Measurements from ENCODE around the gene LGALS4. TPM values are rescaled to one million over a fixed set of nuclear protein-coding genes. Genes with fewer than 3 reads are reported as not detected.
A peak's percentile ranks its signal among the peaks of the same experiment; 100 is the strongest.
"Not testable (repeated sequence)": the region's sequence is repeated elsewhere in the genome, so short reads cannot be mapped to it uniquely, and the experiment has no call there.

LGALS4 gene
- total and polyA plus RNA-seq, 3 experiments from 2014 or later, result 0.44 to 1.8 (median 1.2) TPM

DNA sequence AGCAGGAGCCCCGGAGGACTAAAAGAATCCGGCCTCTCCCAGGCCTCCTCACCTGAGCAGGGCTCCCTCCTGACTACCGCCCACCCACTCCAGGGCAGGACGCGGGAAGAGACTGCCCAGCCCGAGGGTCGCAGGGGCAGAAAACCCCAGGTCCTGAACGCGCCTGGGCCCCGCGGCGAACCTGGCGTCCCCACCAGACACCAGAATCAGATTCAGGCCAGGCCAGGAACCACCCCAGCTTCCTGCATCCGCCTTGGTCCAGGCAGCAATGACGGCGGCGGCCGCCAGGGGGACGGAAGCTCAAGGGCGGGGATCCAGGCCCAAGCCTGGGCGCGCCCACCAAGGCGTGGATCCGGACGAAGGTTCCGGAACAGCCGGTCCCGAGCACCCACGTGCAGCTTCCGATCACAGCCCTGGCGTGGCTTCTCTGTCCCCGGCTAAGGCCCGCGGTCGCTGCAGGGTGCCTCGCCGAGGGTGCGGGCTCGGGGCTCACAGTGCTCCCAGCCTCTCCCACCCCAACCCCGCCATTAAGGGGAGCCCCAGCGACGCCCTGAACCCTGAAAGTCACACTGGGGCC is 43.0 kb downstream of the LGALS4 start:
- H3K36me3 ChIP-seq (ENCODE audit: insufficient read depth, low read length), result no peaks in the 10 kb centered on the region
- H3K27ac Mint-ChIP-seq, result peak overlapping the region; percentile 63 to 94 (median 88)
- H3K36me3 Mint-ChIP-seq, result no peaks in the 10 kb centered on the region
- no peaks in the 10 kb centered on the region for H3K27me3 ChIP-seq (ENCODE audit: insufficient read depth, low read length, poor library complexity, severe bottlenecking)
- DNase-seq, result peak; percentile 86 to 93 (median 91)
- H3K27ac ChIP-seq (ENCODE audit: low read depth, low read length), result no peak overlapping the region
- no peak overlapping the region for H3K4me3 ChIP-seq (ENCODE audit: low read length)
- peaks cover 6 to 10% (median 7%) of the 10 kb centered on the region in 3 donors for H3K4me1 Mint-ChIP-seq
- H3K27me3 Mint-ChIP-seq, result no peaks in the 10 kb centered on the region
- peak overlapping the region; percentile 53 to 66 (median 60) for H3K4me3 Mint-ChIP-seq
- no peaks in the 10 kb centered on the region for H3K9me3 ChIP-seq (ENCODE audit: low read length)
- peaks cover 6% of the 10 kb centered on the region for H3K4me1 ChIP-seq (ENCODE audit: insufficient read depth, low read length)
- ChIA-PET POLR2A (interaction anchor here (1.0 to 1.6 kb wide), 6 partner anchors 35 to 161 kb away, joined by 5 to 17 read pairs (median 6); partner anchors contain the start of genes ECH1, MRPS12 and SARS2), CTCF (interaction anchor here (0.7 to 1.7 kb wide), 29 partner anchors 8 to 367 kb away, joined by 3 to 14 read pairs (median 4); partner anchors contain the start of genes CAPN12, ECH1, FAM98C and HNRNPL)
- H3K9me3 Mint-ChIP-seq, result no peaks in the 10 kb centered on the region

- H3K27me3 Mint-ChIP-seq, result no peaks in the 10 kb centered on the region
- Histone ChIP-seq H3K36me3 (ENCODE audit: insufficient read depth, low read length) (no peaks in the 10 kb centered on the region), H3K4me1 (ENCODE audit: insufficient read depth, low read length) (peaks cover 6% of the 10 kb centered on the region), H3K27ac (ENCODE audit: low read depth, low read length) (no peak overlapping the region), H3K9me3 (ENCODE audit: low read length) (no peaks in the 10 kb centered on the region), H3K27me3 (ENCODE audit: insufficient read depth, low read length, poor library complexity, severe bottlenecking) (no peaks in the 10 kb centered on the region), H3K4me3 (ENCODE audit: low read length) (no peak overlapping the region)
- DNase-seq, result no peak
- H3K27ac Mint-ChIP-seq, result peak overlapping the region in 1 of 8 donors; percentile 46
- ChIA-PET POLR2A (no interaction called here), CTCF (no interaction called here)
- H3K36me3 Mint-ChIP-seq, result no peaks in the 10 kb centered on the region
- H3K4me3 Mint-ChIP-seq, result no peak overlapping the region
- peaks cover 6 to 10% (median 7%) of the 10 kb centered on the region in 3 donors for H3K4me1 Mint-ChIP-seq
- no peaks in the 10 kb centered on the region for H3K9me3 Mint-ChIP-seq
Measured at GRCh38 chr19:38766276-38767047, 46.3 kb downstream of the LGALS4 start.

DNA sequence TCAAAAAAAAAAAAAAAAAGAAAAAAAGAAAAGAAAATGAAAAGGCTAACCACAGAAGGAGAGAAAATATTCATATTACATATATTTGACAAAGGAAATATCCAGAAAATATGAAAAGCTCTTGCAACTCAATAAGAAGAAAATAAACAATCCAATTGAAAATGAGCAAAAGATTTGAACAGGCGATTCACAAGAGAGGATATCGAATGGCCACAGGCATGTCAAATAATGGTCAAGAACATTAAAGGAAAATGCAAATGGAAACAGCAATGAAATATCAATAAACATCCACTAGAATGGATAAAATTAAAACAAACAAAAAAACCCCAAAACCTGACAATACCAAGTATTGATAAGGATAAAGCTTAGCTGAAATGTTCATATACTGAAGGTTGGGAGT is 47.5 kb downstream of the LGALS4 start:
- no peaks in the 10 kb centered on the region for H3K9me3 Mint-ChIP-seq
- Histone ChIP-seq H3K9me3 (ENCODE audit: low read length) (no peaks in the 10 kb centered on the region), H3K4me3 (ENCODE audit: low read length) (no peak overlapping the region), H3K27me3 (ENCODE audit: insufficient read depth, low read length, poor library complexity, severe bottlenecking) (no peaks in the 10 kb centered on the region), H3K4me1 (ENCODE audit: insufficient read depth, low read length) (peaks cover 6% of the 10 kb centered on the region), H3K27ac (ENCODE audit: low read depth, low read length) (no peak overlapping the region), H3K36me3 (ENCODE audit: insufficient read depth, low read length) (no peaks in the 10 kb centered on the region)
- H3K4me3 Mint-ChIP-seq, result peak overlapping the region in 1 of 7 donors; percentile 6
- peaks cover 6 to 10% (median 7%) of the 10 kb centered on the region in 3 donors for H3K4me1 Mint-ChIP-seq
- H3K36me3 Mint-ChIP-seq, result no peaks in the 10 kb centered on the region
- no peaks in the 10 kb centered on the region for H3K27me3 Mint-ChIP-seq
- POLR2A ChIA-PET, result no interaction called here
- no peak overlapping the region for H3K27ac Mint-ChIP-seq
- no peak for DNase-seq
- CTCF ChIA-PET, result no interaction called here

DNA sequence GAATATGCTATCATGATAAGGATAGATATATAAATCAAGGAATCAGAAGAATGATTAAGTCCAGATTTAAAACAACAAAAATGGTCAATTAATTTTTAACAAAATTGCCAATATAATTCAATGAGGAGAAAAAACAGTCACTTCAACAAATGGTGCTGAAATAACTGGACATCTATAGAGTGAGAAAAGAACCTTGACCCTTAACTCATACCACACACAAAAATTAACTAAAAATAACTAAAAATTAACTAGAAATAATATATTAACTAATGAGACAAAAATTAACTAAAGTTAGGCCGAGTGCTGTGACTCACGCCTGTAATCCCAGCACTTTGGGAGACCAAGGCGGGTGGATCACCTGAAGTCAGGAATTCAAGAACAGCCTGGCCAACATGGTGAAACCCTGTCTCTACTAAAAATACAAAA is 48.9 kb downstream of the LGALS4 start:
- no peak overlapping the region for H3K4me3 ChIP-seq (ENCODE audit: low read length)
- no peaks in the 10 kb centered on the region for H3K4me1 ChIP-seq (ENCODE audit: insufficient read depth, low read length)
- no peaks in the 10 kb centered on the region for H3K27me3 ChIP-seq (ENCODE audit: insufficient read depth, low read length, poor library complexity, severe bottlenecking)
- H3K9me3 Mint-ChIP-seq, result no peaks in the 10 kb centered on the region
- H3K36me3 Mint-ChIP-seq, result no peaks in the 10 kb centered on the region
- no peaks in the 10 kb centered on the region for H3K9me3 ChIP-seq (ENCODE audit: low read length)
- peaks cover 0 to 2% (median 0%) of the 10 kb centered on the region in 3 donors for H3K4me1 Mint-ChIP-seq
- ChIA-PET POLR2A (no interaction called here), CTCF (no interaction called here)
- no peak for DNase-seq
- H3K27ac Mint-ChIP-seq, result no peak overlapping the region
- H3K27me3 Mint-ChIP-seq, result no peaks in the 10 kb centered on the region
- no peaks in the 10 kb centered on the region for H3K36me3 ChIP-seq (ENCODE audit: insufficient read depth, low read length)
- H3K4me3 Mint-ChIP-seq, result no peak overlapping the region
- no peak overlapping the region for H3K27ac ChIP-seq (ENCODE audit: low read depth, low read length)

GRCh38 chr19:38761884-38762389 is 50.8 kb downstream of the LGALS4 start:
- not testable (repeated sequence) for H3K27me3 Mint-ChIP-seq; H3K4me1 ChIP-seq (ENCODE audit: insufficient read depth, low read length); DNase-seq; H3K4me3 ChIP-seq (ENCODE audit: low read length); H3K36me3 Mint-ChIP-seq; H3K36me3 ChIP-seq (ENCODE audit: insufficient read depth, low read length); H3K4me3 Mint-ChIP-seq; H3K9me3 Mint-ChIP-seq; H3K4me1 Mint-ChIP-seq; H3K9me3 ChIP-seq (ENCODE audit: low read length); H3K27ac ChIP-seq (ENCODE audit: low read depth, low read length); H3K27me3 ChIP-seq (ENCODE audit: insufficient read depth, low read length, poor library complexity, severe bottlenecking)
- H3K27ac Mint-ChIP-seq, result peak overlapping the region in 2 of 8 donors; percentile 10 to 44
- ChIA-PET POLR2A (interaction anchor here (1.3 kb wide), 1 partner anchor 27 kb away, joined by 7 read pairs; no protein-coding TSS in a partner anchor), CTCF (interaction anchor here (0.7 to 1.3 kb wide), 3 partner anchors 8 to 125 kb away, joined by 3 to 4 read pairs (median 3); no protein-coding TSS in a partner anchor)

DNA sequence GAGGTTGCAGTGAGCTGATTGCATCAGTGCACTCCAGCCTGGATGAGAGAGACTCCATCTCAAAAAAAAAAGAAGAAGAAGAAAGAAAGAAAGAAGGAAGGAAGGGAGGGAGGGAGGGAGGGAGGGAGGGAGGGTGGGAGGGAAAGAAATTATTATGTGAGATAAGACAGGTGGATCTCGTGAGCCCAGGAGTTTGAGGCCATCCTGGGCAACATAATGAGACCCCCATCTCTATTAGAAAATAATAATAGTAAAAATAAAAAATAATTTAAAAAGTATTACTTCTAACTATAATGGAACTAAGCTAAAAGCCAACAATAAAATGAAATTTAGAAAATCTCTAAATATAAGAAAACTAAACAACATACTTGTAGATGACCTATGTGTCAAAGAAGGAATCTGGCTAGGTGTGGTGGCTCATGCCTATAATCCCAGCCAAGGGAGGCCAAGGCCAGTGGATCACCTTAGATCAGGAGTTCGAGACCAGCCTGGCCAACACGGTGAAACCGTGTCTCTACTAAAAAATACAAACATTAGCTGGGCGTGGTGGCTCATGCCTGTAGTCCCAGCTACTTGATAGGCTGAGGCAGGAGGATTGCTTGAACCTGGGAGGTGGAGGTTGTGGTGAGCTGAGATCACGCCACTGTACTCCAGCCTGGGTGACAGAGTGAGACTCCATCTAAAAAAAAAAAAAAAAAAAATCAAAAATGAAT is 51.8 kb downstream of the LGALS4 start:
- not testable (repeated sequence) for H3K9me3 ChIP-seq (ENCODE audit: low read length); H3K27me3 ChIP-seq (ENCODE audit: insufficient read depth, low read length, poor library complexity, severe bottlenecking); H3K4me1 ChIP-seq (ENCODE audit: insufficient read depth, low read length); H3K36me3 ChIP-seq (ENCODE audit: insufficient read depth, low read length); H3K4me3 Mint-ChIP-seq; H3K4me1 Mint-ChIP-seq; H3K4me3 ChIP-seq (ENCODE audit: low read length); H3K27me3 Mint-ChIP-seq; H3K27ac ChIP-seq (ENCODE audit: low read depth, low read length); H3K36me3 Mint-ChIP-seq; H3K9me3 Mint-ChIP-seq; DNase-seq
- ChIA-PET CTCF (interaction anchor here (0.7 to 1.0 kb wide), 2 partner anchors 9 to 19 kb away, joined by 3 to 4 read pairs; no protein-coding TSS in a partner anchor), POLR2A (interaction anchor here (0.6 to 1.3 kb wide), 2 partner anchors 23 to 26 kb away, joined by 4 to 7 read pairs; no protein-coding TSS in a partner anchor)
- H3K27ac Mint-ChIP-seq, result peak overlapping the region in 1 of 8 donors; percentile 19

GRCh38 chr19:38759590-38760003 is 53.1 kb downstream of the LGALS4 start:
- ChIA-PET CTCF (no interaction called here), POLR2A (no interaction called here)
- H3K36me3 Mint-ChIP-seq, result no peaks in the 10 kb centered on the region

More at GRCh38 chr19:38759590-38760003, 53.1 kb downstream of the LGALS4 start:
- Mint-ChIP-seq H3K27ac (peak overlapping the region in 1 of 8 donors; percentile 79), H3K4me3 (no peak overlapping the region), H3K27me3 (no peaks in the 10 kb centered on the region), H3K9me3 (peaks cover 0 to 2% (median 0%) of the 10 kb centered on the region in 5 donors), H3K4me1 (no peaks in the 10 kb centered on the region)
- no peaks in the 10 kb centered on the region for H3K9me3 ChIP-seq (ENCODE audit: low read length)
- H3K27me3 ChIP-seq (ENCODE audit: insufficient read depth, low read length, poor library complexity, severe bottlenecking), result no peaks in the 10 kb centered on the region
- DNase-seq, result no peak
- no peaks in the 10 kb centered on the region for H3K36me3 ChIP-seq (ENCODE audit: insufficient read depth, low read length)
- H3K27ac ChIP-seq (ENCODE audit: low read depth, low read length), result no peak overlapping the region
- no peak overlapping the region for H3K4me3 ChIP-seq (ENCODE audit: low read length)
- H3K4me1 ChIP-seq (ENCODE audit: insufficient read depth, low read length), result no peaks in the 10 kb centered on the region

All from CD8-positive, alpha-beta memory T cell (primary cell).